Liver (tissue), 3 donors: Measurements from ENCODE around the gene OTOF.

ENCODE experiments used
- CTCF ChIP-seq: fragments of 150-350 bp; IDR thresholded peaks from 2 replicates; pipeline ENCODE4 v1.5.1; 2017; ENCODE audit warnings: improper control_type of control experiment, low read depth, low read length; ENCODE audit not compliant: missing input control
- JUND ChIP-seq, 2 donors: IDR thresholded peaks; 2 replicates each; pipeline ENCODE4 v1.6.1; 2016; ENCODE audit warnings: antibody characterized with exemption in 2 of 2
- SP1 ChIP-seq: IDR thresholded peaks from 2 replicates; pipeline ENCODE4 v1.6.1; 2018; ENCODE audit warnings: antibody characterized with exemption, mild to moderate bottlenecking
- TAF1 ChIP-seq: conservative IDR thresholded peaks from 2 replicates; pipeline ENCODE4 v1.6.1; 2016; ENCODE audit warnings: antibody characterized with exemption, mild to moderate bottlenecking
- YY1 ChIP-seq: IDR thresholded peaks from 2 replicates; pipeline ENCODE4 v1.6.1; 2016; ENCODE audit warnings: antibody characterized with exemption, mild to moderate bottlenecking
- donor health status: healthy.
- donor health status: healthy.

GRCh38 chr2:26522325-26522724, 44.4 kb upstream of the OTOF start:
- TF ChIP-seq CTCF (no peak), TAF1 (no peak), YY1 (no peak), SP1 (no peak), JUND (IDR thresholded peaks at IDR 0.05) (no peak)
